ENCODE results near the gene SYNDIG1. TPM values are rescaled to one million over a fixed set of nuclear protein-coding genes. Genes with fewer than 3 reads are reported as not detected.

Gene SYNDIG1
- total RNA-seq, 2 donors from 2014 or later, result 0.73 to 4.5 TPM

- Histone ChIP-seq H3K4me1 (replicated peaks) (no peaks in the 10 kb centered on the region), H3K27me3 (replicated peaks; ENCODE audit: insufficient read depth) (no peaks in the 10 kb centered on the region), H3K27ac (no peak overlapping the region), H3K9me3 (no peaks in the 10 kb centered on the region), H3K4me3 (no peak overlapping the region), H3K36me3 (no peaks in the 10 kb centered on the region)
- DNase-seq (ENCODE audit: low spot score), result no peak
- 86% methylated on average over 11 of the region's 14 CpGs for WGBS
- TF ChIP-seq POLR2A (IDR thresholded peaks at IDR 0.05), result no peak
- TF ChIP-seq, protein P1, sequence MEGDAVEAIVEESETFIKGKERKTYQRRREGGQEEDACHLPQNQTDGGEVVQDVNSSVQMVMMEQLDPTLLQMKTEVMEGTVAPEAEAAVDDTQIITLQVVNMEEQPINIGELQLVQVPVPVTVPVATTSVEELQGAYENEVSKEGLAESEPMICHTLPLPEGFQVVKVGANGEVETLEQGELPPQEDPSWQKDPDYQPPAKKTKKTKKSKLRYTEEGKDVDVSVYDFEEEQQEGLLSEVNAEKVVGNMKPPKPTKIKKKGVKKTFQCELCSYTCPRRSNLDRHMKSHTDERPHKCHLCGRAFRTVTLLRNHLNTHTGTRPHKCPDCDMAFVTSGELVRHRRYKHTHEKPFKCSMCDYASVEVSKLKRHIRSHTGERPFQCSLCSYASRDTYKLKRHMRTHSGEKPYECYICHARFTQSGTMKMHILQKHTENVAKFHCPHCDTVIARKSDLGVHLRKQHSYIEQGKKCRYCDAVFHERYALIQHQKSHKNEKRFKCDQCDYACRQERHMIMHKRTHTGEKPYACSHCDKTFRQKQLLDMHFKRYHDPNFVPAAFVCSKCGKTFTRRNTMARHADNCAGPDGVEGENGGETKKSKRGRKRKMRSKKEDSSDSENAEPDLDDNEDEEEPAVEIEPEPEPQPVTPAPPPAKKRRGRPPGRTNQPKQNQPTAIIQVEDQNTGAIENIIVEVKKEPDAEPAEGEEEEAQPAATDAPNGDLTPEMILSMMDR (IDR thresholded peaks at IDR 0.05), result no peak
- intact Hi-C loops (cut with DNase I), result no loop called here
Measured at GRCh38 chr20:24535941-24536730, 66.7 kb downstream of the SYNDIG1 start.

- H3K9me3 ChIP-seq, result no peaks in the 10 kb centered on the region
- H3K36me3 ChIP-seq, result no peaks in the 10 kb centered on the region
- WGBS, result 94% methylated on average over 1 of the region's 1 CpG
- H3K27ac ChIP-seq, result no peak overlapping the region
- H3K4me1 ChIP-seq (replicated peaks), result no peaks in the 10 kb centered on the region
- DNase-seq (ENCODE audit: low spot score), result no peak
- no peak overlapping the region for H3K4me3 ChIP-seq
- no peaks in the 10 kb centered on the region for H3K27me3 ChIP-seq (replicated peaks; ENCODE audit: insufficient read depth)
- intact Hi-C loops (cut with DNase I), result no loop called here
- TF ChIP-seq, protein P1 (IDR thresholded peaks at IDR 0.05), result no peak
- no peak for TF ChIP-seq POLR2A (IDR thresholded peaks at IDR 0.05)
- no peak for TF ChIP-seq POLR2AphosphoS5 (IDR thresholded peaks at IDR 0.05)
Measured at GRCh38 chr20:24537210-24537609, 67.8 kb downstream of the SYNDIG1 start.

GRCh38 chr20:24542721-24543120 is 73.3 kb downstream of the SYNDIG1 start:
- Histone ChIP-seq H3K9me3 (no peaks in the 10 kb centered on the region), H3K4me1 (replicated peaks) (no peaks in the 10 kb centered on the region), H3K27me3 (replicated peaks; ENCODE audit: insufficient read depth) (no peaks in the 10 kb centered on the region), H3K27ac (no peak overlapping the region), H3K36me3 (no peaks in the 10 kb centered on the region), H3K4me3 (no peak overlapping the region)
- intact Hi-C loops (cut with DNase I), result no loop called here
- DNase-seq (ENCODE audit: low spot score), result no peak
- WGBS, result 72% methylated on average over 3 of the region's 3 CpGs
- TF ChIP-seq, protein P1 (IDR thresholded peaks at IDR 0.05), result no peak
- TF ChIP-seq POLR2AphosphoS5 (IDR thresholded peaks at IDR 0.05), result no peak
- no peak for TF ChIP-seq POLR2A (IDR thresholded peaks at IDR 0.05)

- Histone ChIP-seq H3K4me1 (replicated peaks) (no peaks in the 10 kb centered on the region), H3K27ac (no peak overlapping the region), H3K27me3 (replicated peaks; ENCODE audit: insufficient read depth) (no peaks in the 10 kb centered on the region), H3K4me3 (no peak overlapping the region), H3K9me3 (no peaks in the 10 kb centered on the region), H3K36me3 (no peaks in the 10 kb centered on the region)
- TF ChIP-seq POLR2A (IDR thresholded peaks at IDR 0.05) (no peak), POLR2AphosphoS5 (IDR thresholded peaks at IDR 0.05) (no peak)
- TF ChIP-seq, protein P1 (IDR thresholded peaks at IDR 0.05), result no peak
- no peak for DNase-seq (ENCODE audit: low spot score)
- intact Hi-C loops (cut with DNase I), result no loop called here
- WGBS, result 90% methylated on average over 16 of the region's 19 CpGs
Measured at GRCh38 chr20:24543168-24543567, 73.7 kb downstream of the SYNDIG1 start.

DNA sequence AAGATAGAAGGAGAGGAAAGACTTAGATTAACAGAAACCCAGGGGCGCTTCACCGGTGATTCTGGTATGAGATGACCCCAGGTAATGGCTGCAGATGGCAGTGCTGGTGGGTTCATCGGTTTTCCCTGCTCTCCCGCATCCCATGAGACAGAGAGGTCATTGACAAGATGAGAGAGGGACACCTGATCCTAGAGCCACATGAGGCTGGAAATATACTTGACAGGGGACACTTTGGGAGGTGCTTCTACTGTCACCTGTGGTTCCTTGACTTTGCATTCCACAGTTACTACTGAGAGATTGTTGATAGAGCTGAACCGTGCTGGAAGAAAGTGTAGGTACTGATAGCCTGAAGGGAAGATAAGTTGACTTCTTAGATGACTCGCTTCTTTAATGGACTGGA is 74.3 kb downstream of the SYNDIG1 start:
- Histone ChIP-seq H3K4me1 (replicated peaks) (no peaks in the 10 kb centered on the region), H3K27ac (no peak overlapping the region), H3K36me3 (no peaks in the 10 kb centered on the region), H3K9me3 (no peaks in the 10 kb centered on the region), H3K27me3 (replicated peaks; ENCODE audit: insufficient read depth) (no peaks in the 10 kb centered on the region), H3K4me3 (no peak overlapping the region)
- 87% methylated on average over 6 of the region's 6 CpGs for WGBS
- intact Hi-C loops (cut with DNase I), result no loop called here
- DNase-seq (ENCODE audit: low spot score), result no peak
- TF ChIP-seq POLR2AphosphoS5 (IDR thresholded peaks at IDR 0.05), result no peak

All from prostate gland (tissue), 2 donors.